HG03159 (cell line): Measurements from ENCODE around the gene CSTF1.

ENCODE experiments used
- ATAC-seq: cut with Tn5 transposase; IDR thresholded peaks from one replicate; pipeline ENCODE4 v1.9.1; 2021; ENCODE audit warnings: mild to moderate bottlenecking, moderate library complexity; ENCODE audit not compliant: unreplicated experiment

The CSTF1 gene

GRCh38 chr20:56392132-56392880, at the start of gene CSTF1, which contains the start of gene AURKA:
Gene CSTF1, plus strand, starts transcription at chr20:56392645. Its CDS starts 2,908 bp downstream, at chr20:56395553.
Gene AURKA, minus strand, starts transcription at chr20:56392215. Its CDS starts 4,018 bp downstream, at chr20:56388197.
- ATAC-seq: peak; percentile 88

- ATAC-seq: no peak
Observed at GRCh38 chr20:56342783-56343182, 49.7 kb upstream of the CSTF1 start.

GRCh38 chr20:56343861-56344381, 48.5 kb upstream of the CSTF1 start:
- peak; percentile 77 for ATAC-seq

GRCh38 chr20:56345911-56346310, 46.5 kb upstream of the CSTF1 start:
- ATAC-seq: no peak

GRCh38 chr20:56347628-56348304, 44.7 kb upstream of the CSTF1 start:
- no peak for ATAC-seq

GRCh38 chr20:56348305-56348693, 44.1 kb upstream of the CSTF1 start:
- no peak for ATAC-seq

- no peak for ATAC-seq
Observed at GRCh38 chr20:56348746-56349145, 43.7 kb upstream of the CSTF1 start.

- ATAC-seq: no peak
Observed at GRCh38 chr20:56350842-56351241, 41.6 kb upstream of the CSTF1 start.

GRCh38 chr20:56352345-56353055, 39.9 kb upstream of the CSTF1 start:
- no peak for ATAC-seq

GRCh38 chr20:56353356-56353755, 39.1 kb upstream of the CSTF1 start:
- no peak for ATAC-seq

- no peak for ATAC-seq
Observed at GRCh38 chr20:56358070-56358469, 34.4 kb upstream of the CSTF1 start.

GRCh38 chr20:56358600-56359211, 33.7 kb upstream of the CSTF1 start, which contains the start of gene FAM210B:
Gene FAM210B, plus strand, starts transcription at chr20:56358974. Its CDS starts 32 bp downstream, at chr20:56359006.
- ATAC-seq: peak; percentile 93

GRCh38 chr20:56359212-56360132, 33.0 kb upstream of the CSTF1 start:
- ATAC-seq: peak; percentile 38

GRCh38 chr20:56360133-56360907, 32.1 kb upstream of the CSTF1 start:
- no peak for ATAC-seq

GRCh38 chr20:56360908-56361205, 31.6 kb upstream of the CSTF1 start:
- ATAC-seq: no peak

GRCh38 chr20:56361900-56362299, 30.5 kb upstream of the CSTF1 start:
- ATAC-seq: no peak

GRCh38 chr20:56362833-56363413, 29.5 kb upstream of the CSTF1 start:
- no peak for ATAC-seq

GRCh38 chr20:56363491-56363890, 29.0 kb upstream of the CSTF1 start:
- no peak for ATAC-seq
